ENCODE data around the gene CCNG2.

CCNG2 gene

DNA sequence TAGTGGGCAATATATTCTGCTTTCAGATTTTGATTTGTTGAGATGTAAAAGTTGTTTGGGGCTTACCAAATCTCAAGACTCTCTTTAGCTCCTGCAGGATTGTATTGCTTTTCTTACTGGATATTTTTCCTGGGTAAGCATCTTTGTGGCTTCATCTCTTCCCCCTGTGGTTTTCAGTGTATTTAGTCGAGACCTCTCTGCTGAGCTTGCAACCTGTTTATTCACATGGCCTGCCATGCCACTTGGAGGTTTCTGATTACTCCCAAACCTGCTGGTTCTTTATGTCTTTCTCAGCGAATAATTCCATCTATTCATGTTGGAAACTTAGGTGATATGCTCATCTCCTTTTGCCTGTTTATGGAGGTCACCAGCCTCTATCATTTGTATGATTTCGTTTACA lies 10.9 kb downstream of the CCNG2 start:
- Histone ChIP-seq H3K9me3 (no peaks in the 10 kb centered on the region), H3K27me3 (no peaks in the 10 kb centered on the region), H3K27ac (no peak overlapping the region), H3K4me3 (ENCODE audit: low read depth in 1 of 2, low read length in 1 of 2) (no peak overlapping the region), H3K36me3 (peaks cover 86% of the 10 kb centered on the region), H3K4me1 (ENCODE audit: control insufficient read depth in 1 of 2, insufficient read depth in 1 of 2, low read depth in 1 of 2, low read length in 1 of 2) (no peaks in the 10 kb centered on the region)
- no peak for TF ChIP-seq CTCF (IDR thresholded peaks at IDR 0.05)

DNA sequence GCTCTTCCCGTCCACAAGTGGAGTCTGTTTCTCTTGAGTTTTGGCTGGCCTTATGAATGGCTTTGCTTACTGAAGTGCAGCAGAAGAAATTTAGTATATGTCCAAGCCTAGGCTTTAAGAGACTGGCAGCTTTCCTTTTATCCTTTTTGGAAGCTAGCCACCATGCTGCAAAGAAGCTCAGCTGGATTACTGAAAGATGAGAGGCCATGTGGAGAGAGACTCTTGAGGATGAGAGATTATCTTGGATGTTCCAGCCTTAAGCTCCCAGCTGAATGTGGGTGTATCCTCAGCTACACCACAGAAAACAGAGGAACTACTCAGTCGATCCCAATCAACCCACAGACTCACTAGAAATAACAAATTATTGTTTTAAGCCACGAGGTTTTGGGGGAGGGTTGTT lies 12.5 kb downstream of the CCNG2 start:
- Histone ChIP-seq H3K9me3 (no peaks in the 10 kb centered on the region), H3K27ac (no peak overlapping the region), H3K4me3 (ENCODE audit: low read depth in 1 of 2, low read length in 1 of 2) (no peak overlapping the region), H3K36me3 (peaks cover 70% of the 10 kb centered on the region), H3K27me3 (no peaks in the 10 kb centered on the region), H3K4me1 (ENCODE audit: control insufficient read depth in 1 of 2, insufficient read depth in 1 of 2, low read depth in 1 of 2, low read length in 1 of 2) (no peaks in the 10 kb centered on the region)
- no peak for TF ChIP-seq CTCF (IDR thresholded peaks at IDR 0.05)

- H3K27me3 ChIP-seq = no peaks in the 10 kb centered on the region
- no peak overlapping the region for H3K4me3 ChIP-seq (ENCODE audit: low read depth in 1 of 2, low read length in 1 of 2)
- H3K4me1 ChIP-seq (ENCODE audit: control insufficient read depth in 1 of 2, insufficient read depth in 1 of 2, low read depth in 1 of 2, low read length in 1 of 2) = no peaks in the 10 kb centered on the region
- H3K36me3 ChIP-seq = peaks cover 56% of the 10 kb centered on the region
- H3K9me3 ChIP-seq = no peaks in the 10 kb centered on the region
- no peak overlapping the region for H3K27ac ChIP-seq
- no peak for TF ChIP-seq CTCF (IDR thresholded peaks at IDR 0.05)
Measured at GRCh38 chr4:77170926-77171325, 13.9 kb downstream of the CCNG2 start.

- H3K36me3 ChIP-seq = peaks cover 42% of the 10 kb centered on the region
- no peak overlapping the region for H3K4me3 ChIP-seq (ENCODE audit: low read depth in 1 of 2, low read length in 1 of 2)
- no peaks in the 10 kb centered on the region for H3K9me3 ChIP-seq
- TF ChIP-seq CTCF (IDR thresholded peaks at IDR 0.05) = no peak
- no peak overlapping the region for H3K27ac ChIP-seq
- H3K4me1 ChIP-seq (ENCODE audit: control insufficient read depth in 1 of 2, insufficient read depth in 1 of 2, low read depth in 1 of 2, low read length in 1 of 2) = no peaks in the 10 kb centered on the region
- no peaks in the 10 kb centered on the region for H3K27me3 ChIP-seq
Measured at GRCh38 chr4:77172336-77172735, 15.3 kb downstream of the CCNG2 start.

DNA sequence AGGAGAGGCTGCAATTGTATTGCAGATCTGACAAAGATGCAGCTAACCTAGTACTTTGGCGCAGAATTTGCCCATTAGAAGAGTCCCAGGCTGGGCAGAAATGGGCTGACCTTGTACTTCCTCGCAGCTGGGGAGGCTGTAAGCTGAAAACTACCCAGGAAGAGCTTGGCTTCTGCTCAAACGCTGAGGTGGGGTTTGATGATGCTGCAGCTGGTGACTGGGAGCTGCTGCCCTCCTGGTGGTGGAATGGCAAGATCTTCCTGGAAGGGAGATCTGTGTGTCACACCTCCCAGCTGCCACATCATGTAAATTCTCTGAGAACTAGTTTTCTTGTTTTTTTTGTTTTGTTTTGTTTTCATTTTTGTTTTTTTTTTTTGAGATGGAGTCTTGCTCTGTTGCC lies 17.4 kb downstream of the CCNG2 start:
- no peak overlapping the region for H3K27ac ChIP-seq
- H3K27me3 ChIP-seq = no peaks in the 10 kb centered on the region
- H3K9me3 ChIP-seq = no peaks in the 10 kb centered on the region
- H3K4me3 ChIP-seq (ENCODE audit: low read depth in 1 of 2, low read length in 1 of 2) = no peak overlapping the region
- H3K36me3 ChIP-seq = peaks cover 21% of the 10 kb centered on the region
- no peaks in the 10 kb centered on the region for H3K4me1 ChIP-seq (ENCODE audit: control insufficient read depth in 1 of 2, insufficient read depth in 1 of 2, low read depth in 1 of 2, low read length in 1 of 2)
- TF ChIP-seq CTCF (IDR thresholded peaks at IDR 0.05) = no peak

DNA sequence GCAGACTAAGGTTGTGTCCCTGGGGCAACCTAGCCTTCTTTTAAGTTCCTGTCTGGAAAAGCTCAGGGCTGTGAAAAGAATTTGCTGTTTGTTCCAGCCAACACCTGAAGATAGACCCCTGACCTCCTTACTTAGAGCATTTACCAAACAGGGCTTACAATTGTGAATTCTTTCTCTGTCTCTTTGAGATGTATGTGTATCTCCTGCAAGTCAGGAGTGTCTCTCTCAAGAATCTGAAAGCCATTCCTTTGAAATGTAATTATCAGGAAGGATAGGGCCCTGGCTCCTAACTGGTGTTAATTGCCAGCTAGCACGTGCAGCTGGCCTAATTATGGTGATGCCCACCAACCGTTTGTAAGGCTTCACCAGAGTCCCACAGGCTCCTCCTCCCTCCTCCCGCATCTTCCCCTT lies 18.2 kb downstream of the CCNG2 start:
- Histone ChIP-seq H3K36me3 (peaks cover 13% of the 10 kb centered on the region), H3K27ac (no peak overlapping the region), H3K4me1 (ENCODE audit: control insufficient read depth in 1 of 2, insufficient read depth in 1 of 2, low read depth in 1 of 2, low read length in 1 of 2) (no peaks in the 10 kb centered on the region), H3K27me3 (no peaks in the 10 kb centered on the region), H3K4me3 (ENCODE audit: low read depth in 1 of 2, low read length in 1 of 2) (no peak overlapping the region), H3K9me3 (no peaks in the 10 kb centered on the region)
- TF ChIP-seq CTCF (IDR thresholded peaks at IDR 0.05) = no peak
